ENCODE data around the gene SPOPL. TPM values are rescaled to one million over a fixed set of nuclear protein-coding genes. Genes with fewer than 3 reads are reported as not detected.

The SPOPL gene
- total and polyA plus RNA-seq, 9 of the 15 experiments (the other 6 are each of a cell fraction or from before 2014, with no cell fraction given): 0.53 to 6.1 (median 4.1) TPM

GRCh38 chr2:138601458-138602165 is 100.0 kb downstream of the SPOPL start:
- intact Hi-C loops (cut with micrococcal nuclease): no loop called here
- ATAC-seq (peak; percentile 26), DNase-seq (ENCODE audit: extremely low read depth in 1 of 4, low spot score in 3 of 4) (no peak), FAIRE-seq (no peak)
- no peaks in the 10 kb centered on the region for H3K4me1 ChIP-seq (replicated peaks in 1 of 2; ENCODE audit: control insufficient read depth in 2 of 2, insufficient read depth in 2 of 2, low read length in 2 of 2)
- TF ChIP-seq ATF3 (IDR thresholded peaks at IDR 0.05): peak; percentile 18; the same call in 1 of the 2 replicates
- no peak for TF ChIP-seq ATF3 (CRISPR knock-in tag; conservative IDR thresholded peaks at IDR 0.05)
- TF ChIP-seq FOXP4 (CRISPR knock-in tag; IDR thresholded peaks at IDR 0.05; ENCODE audit: borderline replicate concordance): no peak
- WGBS (ENCODE audit: insufficient coverage, low coverage, missing lambda C conversion rate): 6% methylated on average over 2 of the region's 2 CpGs
- H3K9me1 ChIP-seq (ENCODE audit: control insufficient read depth, insufficient read depth, low read length): no peaks in the 10 kb centered on the region
- H2AFZ ChIP-seq (ENCODE audit: low read depth, low read length): no peak overlapping the region
- H3K79me2 ChIP-seq (ENCODE audit: control insufficient read depth, insufficient read depth, low read length): no peaks in the 10 kb centered on the region
- ChIA-PET POLR2A (interaction anchor here (0.6 kb wide), 1 partner anchor 536 kb away, joined by 3 read pairs; no protein-coding TSS in a partner anchor), CTCF (ENCODE audit: low intra/inter-chr PET ratio) (no interaction called here)
- H4K20me1 ChIP-seq (replicated peaks; ENCODE audit: control insufficient read depth, insufficient read depth, low read length): no peaks in the 10 kb centered on the region
- no TSS peak for BruUV-seq (replicated peaks)
- no peak overlapping the region for H3K27ac ChIP-seq (ENCODE audit: extremely low read depth, low read depth, low read length)
- H3K27me3 ChIP-seq (ENCODE audit: control insufficient read depth in 2 of 2, insufficient read depth in 2 of 2, low read length in 2 of 2): no peaks in the 10 kb centered on the region
- in situ Hi-C loops (cut with MboI): no loop called here
- H3K4me3 ChIP-seq: no peak overlapping the region
- no peaks in the 10 kb centered on the region for H3K9me3 ChIP-seq (replicated peaks; ENCODE audit: control insufficient read depth, insufficient read depth, low read depth, low read length)
- no peak overlapping the region for H3K9ac ChIP-seq (ENCODE audit: insufficient read depth in 1 of 2, low read depth in 2 of 2, low read length in 2 of 2)
- no peak overlapping the region for H3K4me2 ChIP-seq (ENCODE audit: insufficient read depth, low read length)
- H3K36me3 ChIP-seq (ENCODE audit: control insufficient read depth, insufficient read depth, low read length): no peaks in the 10 kb centered on the region
